HG03521 (cell line): Measurements from ENCODE around the gene GIPC2.

Experiments used
- ATAC-seq: cut with Tn5 transposase; IDR thresholded peaks from one replicate; pipeline ENCODE4 v1.9.1; 2021; ENCODE audit warnings: mild to moderate bottlenecking, moderate library complexity; ENCODE audit not compliant: unreplicated experiment

Gene GIPC2

DNA sequence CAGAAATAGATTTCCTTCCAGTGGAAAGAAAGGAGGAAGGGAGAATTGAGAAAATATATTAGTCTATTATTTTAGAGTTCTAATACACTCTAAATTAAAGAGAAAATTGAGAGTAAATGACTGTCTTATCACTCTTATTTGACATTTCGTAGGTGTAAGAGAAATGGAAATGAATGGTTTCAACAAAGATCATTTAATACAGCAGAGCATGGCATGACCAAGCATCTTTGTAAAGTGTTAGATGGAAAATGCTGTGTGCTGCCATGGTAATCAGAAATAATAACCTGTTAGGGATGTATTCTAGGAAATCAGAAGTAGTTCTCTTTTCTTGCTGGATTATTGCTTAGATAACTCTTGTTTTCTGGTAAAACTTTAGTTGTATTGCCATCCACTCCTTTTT is 90.9 kb downstream of the GIPC2 start:
- no peak for ATAC-seq

DNA sequence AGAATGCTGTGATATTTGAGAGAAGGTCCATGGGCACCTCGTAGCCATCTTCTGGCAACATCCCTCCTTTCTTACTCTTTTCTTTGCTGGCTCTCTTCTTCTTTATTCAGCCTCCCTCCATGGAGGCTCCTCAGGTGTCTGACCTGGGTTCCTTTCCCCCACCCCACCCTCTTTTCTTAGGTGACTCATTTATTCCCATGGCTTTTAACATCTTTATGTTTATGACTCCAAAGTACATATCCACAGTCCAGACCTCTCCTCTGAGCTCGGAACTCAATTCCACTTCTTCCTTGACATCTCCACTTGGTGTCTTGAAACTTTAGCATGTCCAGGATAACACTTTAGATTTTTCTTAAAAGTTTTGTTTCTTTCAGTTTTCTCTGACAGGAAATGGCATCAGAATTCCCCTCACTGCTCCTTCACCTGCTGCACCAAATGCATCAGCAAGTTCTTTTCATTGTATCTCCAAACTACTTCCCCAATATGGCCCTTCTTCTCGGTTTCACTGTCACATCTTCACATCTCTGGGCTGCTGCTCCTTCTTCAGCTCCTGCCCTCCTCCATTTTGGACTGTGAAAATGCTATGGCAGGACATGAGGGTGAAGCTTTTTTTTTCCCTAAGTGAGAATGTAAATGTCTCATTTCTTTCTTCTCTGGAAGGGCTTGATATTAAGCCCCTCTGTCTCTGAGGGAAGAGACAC is 95.9 kb downstream of the GIPC2 start:
- no peak for ATAC-seq

DNA sequence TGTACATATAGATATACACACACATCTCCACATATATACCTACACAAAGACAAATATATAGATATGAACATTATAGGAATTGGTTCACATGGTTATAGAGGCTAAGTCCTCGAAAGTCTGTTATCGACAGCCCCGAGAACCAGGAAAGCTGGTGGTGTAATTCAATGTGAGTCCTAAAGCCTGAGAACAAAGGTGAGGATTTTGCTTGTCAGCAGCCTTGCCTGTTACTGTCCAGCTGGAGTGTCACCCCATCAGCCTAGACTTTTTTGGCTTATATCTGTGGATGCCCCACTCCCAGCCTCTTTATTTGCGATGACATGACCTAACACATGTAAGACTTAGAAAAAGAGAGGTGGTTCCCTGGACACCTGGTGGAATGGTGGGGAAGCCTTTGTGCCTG is 97.0 kb downstream of the GIPC2 start:
- peak; percentile 16 for ATAC-seq

DNA sequence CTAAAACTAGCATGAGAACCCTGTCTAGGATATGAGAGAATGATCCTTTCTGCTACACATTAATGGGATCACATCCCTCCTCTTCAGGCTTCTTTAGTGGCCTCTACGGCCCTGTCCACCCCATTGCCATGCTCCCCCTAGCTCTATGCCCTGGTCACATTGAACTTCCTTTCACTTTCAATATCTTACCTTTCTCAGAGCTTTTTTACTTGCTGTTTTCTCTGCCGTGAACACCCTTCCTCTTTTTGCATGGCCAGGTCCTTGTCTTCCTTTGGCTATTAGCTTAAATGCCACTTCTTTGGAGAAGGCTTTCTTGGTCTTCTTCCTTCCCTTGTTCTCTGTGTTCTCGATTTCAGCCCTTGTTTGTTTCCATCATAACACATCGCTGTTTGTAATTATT is 97.4 kb downstream of the GIPC2 start:
- ATAC-seq: peak; percentile 85

DNA sequence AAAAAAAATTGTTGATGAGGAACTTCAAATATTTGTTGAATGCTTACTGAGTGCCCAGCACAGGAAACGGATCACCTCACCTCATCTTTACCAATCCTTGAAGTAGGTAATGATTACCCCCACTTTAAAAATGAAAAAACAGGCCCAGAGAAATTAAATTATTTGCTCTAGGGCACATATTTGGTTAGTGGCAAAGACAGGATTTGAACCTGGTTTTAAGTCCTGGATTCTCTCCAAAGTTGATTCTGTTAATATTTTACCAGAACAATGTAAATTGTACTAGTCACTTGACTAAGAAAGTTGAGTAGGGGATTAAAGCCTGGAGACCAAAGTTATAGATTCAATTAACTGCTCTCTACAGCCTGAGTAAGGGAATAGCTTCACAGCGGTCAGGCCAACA is 97.9 kb downstream of the GIPC2 start:
- no peak for ATAC-seq

DNA sequence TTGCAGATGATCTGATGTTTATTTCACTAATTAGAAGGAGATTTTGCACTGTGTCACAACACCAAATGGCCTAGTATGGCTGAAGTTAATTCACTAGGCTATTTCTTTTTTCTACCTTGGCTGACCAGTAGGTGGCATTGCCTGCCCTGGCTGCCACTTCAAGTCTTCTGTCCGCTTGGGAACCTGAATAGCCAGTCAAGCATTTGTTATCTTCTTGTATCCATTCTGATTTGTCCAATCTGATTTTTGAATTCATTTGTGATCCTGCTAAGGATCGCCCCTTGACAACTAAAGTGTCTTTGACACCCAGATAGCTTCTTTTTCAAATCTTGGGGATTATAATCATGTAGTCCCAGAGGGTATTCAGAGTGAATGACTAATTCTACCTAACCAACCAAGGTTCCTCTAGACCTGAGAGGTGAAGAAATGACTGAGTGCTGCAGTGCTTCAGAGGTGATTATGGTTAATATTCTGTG is 99.4 kb downstream of the GIPC2 start:
- peak; percentile 72 for ATAC-seq

DNA sequence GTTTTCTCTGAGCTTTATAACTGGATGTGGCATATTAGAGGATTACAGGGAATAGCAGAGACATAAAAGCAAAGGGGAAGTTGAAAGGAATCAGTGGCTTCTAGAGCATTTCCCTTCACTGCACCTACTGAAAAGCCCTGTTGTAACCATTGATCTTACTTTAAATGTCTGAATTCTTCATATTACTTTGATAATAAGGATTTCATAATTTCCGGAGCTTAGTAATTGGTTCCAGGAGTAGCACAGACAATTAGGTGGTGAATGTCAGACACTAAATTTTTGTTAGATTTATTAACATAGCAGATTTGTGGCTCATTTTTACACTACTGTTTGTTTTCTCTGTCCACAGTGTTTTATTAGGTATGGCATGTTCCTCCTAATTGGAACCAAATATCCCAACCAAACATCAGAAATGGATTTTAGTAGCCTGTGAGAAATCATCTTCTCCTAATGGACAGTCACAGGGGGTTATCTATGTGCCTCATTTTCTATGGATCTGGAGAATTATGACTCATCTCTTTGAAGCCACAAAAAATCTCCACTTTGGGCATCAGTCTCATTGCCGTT is 100.5 kb downstream of the GIPC2 start:
- ATAC-seq: no peak

DNA sequence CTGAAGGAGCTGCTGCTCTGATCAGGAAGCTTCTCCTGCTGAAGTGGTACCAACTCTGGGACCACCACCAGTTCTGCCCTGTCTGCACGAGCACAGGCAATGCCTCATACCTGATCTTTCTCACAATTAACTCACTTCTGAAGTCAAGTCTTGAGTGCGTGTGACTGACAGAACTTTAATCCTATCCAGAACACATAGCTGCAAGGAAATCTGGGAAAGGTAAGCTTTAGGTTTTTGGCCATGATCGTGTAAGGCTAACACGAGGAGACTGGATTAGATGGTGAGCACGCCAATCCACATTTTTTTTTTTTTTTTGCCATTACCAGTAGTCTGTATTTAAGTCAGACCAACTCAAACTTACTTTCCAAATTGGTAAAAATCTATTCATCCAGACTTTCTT is 101.3 kb downstream of the GIPC2 start:
- ATAC-seq: no peak

DNA sequence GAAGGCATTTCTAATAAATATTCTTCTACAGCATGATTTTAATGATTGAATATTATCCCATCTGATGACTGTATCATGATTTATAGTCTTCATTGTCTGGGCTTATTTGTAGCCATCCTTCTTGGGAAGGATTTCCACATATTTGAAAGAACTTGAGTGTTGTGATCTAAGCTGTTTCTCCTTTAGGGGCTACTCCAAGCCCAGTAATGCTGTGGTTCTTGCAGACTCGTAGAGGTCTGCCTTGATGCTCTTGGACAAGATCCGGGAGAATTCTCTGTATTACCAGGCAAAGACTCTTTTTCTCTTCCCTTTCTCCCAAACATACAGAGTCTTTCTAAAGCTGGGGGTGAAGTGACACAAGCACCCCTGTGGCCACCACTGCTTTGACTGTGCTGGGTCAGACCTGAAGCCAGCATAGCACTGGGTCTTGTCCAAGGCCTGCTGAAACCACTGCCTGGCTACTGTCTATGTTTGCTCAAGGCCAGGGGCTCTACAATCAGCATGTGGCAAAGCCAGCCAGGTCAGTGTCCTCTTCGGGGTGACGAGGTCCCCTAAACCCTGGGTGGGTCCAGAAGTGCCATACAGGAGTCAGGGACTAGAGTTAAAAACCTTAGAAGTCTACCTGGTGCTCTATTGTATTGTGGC is 107.4 kb downstream of the GIPC2 start:
- ATAC-seq: no peak

DNA sequence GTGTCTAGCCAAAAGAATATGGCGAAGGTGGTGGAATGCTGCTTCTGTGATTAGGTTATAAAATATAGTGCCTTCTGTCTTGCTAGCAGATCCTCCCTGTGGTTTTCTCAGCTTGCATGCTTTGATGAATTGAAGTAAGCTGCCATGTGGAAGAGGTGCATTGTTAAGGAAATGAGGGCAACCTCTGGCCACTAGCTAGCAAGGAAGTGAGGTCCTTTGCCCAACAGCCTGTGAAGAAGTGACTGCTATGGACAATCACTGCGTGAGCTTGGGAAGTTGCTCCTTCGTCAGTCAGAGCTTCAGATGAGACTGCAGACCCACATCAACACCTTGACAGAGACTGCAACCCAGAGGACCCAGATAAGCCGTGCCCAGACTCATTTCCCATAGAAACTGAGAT is 109.4 kb downstream of the GIPC2 start:
- no peak for ATAC-seq

DNA sequence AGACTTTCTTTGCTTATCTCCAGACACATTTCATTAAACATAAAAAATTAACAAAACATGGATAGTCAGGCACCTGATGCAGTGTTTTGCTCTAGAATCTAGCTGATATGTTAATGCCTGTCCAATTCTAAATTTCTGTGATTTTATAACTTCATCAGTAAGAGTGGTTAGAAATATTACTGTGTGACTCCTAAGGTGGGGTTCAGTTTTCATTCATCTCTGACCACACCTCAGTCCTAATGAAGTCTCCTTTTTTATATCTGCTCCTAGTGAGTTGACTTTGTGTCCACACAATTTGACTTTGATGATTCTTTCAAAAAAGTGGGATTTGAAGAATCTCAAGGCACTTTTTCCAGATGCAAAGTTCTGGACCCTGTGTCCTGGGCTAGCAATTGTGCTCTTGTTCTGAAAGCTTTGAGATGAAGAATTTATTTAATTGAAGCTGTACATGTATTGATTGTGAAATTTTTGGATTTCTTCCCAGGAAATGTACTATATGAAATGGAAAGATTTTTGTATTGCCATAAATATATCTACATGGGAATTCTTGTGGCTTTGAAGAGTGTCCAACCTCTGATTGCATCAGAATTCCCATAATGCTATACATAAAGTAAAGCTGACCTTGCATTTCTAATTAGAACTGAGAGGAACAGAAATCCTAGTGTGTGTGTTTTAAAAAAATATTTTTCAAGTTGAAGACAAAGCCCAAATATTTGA is 111.2 kb downstream of the GIPC2 start:
- no peak for ATAC-seq

DNA sequence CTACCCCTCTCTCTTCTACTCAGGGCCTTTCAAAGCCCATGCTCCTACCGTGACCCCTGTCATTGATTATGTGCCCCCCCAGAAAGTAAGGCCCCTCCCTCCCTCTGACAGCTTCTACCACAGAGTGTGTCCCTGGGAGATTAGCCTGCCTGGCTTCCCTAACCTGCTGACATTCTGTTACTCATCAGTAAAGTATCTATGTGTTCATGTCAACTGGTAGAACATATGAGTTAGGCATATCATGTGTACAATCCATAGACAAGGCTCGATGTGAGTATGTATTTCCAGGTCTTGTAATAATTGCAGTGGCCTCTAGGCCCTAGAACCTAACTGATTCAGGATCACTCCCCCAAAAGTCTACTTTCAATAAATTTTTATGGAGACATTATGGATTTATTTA is 120.0 kb downstream of the GIPC2 start:
- ATAC-seq: no peak

DNA sequence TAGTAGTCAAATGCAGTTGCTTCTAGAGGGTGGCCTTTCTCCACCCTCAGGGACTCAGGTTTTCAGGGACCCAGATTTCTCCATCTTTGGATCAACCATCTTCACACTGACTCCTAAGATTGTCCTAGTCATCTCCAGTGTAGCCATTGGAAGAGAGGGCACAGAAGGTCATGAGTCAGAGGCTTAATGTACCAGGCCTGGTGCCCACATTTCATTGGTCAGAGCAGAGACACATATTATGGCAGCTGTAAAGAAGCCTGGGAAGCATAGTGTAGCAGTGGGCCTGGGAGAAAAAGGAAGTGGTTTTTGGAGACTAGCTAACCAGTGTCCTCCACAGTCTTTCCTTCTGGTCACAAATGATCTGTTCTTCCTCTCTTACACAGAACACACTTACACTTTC is 122.5 kb downstream of the GIPC2 start:
- no peak for ATAC-seq

DNA sequence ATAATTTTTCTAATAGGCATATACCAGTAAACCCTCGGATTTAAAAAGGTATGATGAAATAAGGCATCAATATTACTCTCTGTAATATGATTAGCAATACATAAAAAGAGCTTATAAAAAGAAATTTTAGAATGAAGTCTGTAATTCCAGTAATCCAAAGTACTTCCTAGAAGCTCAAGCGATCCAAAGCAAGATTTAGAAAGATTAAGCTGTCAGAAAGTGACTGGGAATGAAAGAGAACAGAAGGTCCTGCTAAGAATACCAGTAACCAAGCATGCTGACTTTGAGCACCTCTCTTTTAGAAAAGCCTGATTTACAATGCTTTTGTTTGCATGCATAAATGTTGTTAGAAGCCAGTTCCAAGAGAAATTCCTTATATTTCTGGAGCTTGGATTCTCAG is 125.1 kb downstream of the GIPC2 start:
- ATAC-seq: no peak

DNA sequence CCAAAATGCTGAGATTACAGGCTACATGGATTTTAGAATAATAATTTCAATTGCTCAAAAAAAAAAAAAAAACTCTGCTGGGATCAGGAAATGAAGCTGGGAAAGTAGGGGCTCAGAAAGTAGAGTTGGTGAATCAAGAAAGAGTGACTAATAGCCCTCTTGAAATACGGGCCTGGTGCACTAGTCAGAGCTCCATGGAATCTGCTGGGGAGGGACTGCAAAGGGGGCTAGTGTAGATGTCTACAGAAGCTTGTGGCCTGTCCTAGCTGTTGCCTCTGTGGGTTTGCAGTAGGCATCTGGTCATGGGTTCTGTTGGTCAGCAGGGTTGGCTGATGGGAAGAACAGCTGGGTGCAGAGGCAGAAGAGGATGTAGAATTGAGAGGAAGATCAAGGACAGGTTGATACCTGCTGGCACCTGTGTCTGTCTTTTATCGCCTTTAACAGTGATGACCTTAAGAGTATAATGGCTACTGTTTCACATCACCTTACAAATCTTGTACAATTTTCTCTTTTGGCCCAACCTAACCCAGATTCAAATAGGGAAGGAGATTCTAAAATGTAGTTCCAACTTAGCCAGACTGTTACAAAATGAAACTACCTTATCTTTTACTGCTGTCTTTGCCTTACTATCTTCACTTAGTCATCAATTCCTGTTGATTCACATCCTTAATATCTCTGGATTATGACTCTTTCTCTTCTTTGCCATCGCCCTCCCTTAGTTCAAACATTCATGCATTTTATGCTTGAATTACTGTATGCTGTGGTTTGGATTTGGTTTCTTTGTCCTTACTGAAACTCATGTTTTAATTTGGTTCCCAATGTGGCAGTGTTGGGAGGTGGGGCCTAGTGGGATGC is 126.2 kb downstream of the GIPC2 start:
- no peak for ATAC-seq

DNA sequence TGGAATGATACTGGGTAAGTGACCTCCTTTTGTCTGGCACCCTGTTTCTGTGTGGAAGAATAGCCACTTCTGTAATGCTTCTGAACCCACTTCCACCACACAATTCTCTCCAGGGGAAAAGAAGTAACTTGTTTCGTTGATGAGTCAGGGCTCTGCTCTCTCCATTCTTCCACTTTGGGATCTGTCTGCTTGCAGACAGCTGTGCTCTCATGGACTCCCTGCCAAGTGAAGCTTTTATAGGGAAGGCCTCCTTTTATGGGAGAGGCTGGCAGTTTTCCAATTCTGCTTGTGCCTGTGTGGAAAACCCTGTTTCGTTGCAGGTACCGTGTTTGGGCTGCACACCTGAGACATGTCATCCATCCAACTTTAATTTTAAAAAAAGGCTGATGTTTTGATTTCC is 130.7 kb downstream of the GIPC2 start:
- no peak for ATAC-seq

DNA sequence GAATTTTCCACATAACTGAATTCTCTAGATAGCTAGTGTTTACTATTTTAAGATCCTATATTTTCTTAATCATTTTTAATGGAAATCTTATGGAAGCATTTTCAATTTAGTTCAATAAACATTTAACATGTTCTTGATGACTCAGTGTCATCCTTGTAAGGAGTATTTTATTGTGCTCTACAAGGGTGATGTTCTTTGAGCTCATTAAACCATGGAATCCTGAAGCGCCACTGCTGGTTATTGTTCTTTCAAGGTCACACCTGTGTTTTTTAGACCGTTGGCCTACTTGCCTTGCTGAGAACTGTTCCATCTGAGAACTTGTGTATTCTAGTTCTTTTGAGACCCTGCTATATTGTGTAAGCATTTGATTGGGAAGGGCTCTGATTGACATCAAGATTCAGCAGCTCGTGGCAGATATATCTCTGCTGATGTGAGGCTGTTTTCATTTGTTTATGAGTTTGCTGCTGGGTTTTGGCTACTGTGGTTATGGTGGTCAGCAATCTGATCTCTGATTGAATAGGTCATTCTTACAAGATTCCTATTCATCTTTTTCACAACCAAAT is 132.0 kb downstream of the GIPC2 start:
- no peak for ATAC-seq

DNA sequence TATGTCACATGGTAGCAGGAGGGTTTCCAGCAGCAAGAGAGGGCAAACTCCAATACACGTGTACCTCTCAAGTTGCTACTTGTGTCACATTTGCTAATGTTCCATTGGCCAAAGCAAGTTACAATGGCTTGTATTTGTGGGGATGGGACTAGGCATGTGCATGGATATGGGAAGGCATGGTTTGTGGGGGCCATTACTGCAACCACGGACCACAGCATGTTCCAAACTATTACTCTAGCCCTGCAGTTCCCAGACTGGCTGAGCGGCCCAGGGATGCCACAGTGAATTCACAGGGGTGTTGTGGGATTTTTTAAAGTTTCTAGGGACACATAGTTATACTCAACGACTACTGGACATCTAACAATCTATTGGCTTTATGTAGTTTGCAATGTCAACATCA is 133.1 kb downstream of the GIPC2 start:
- no peak for ATAC-seq

DNA sequence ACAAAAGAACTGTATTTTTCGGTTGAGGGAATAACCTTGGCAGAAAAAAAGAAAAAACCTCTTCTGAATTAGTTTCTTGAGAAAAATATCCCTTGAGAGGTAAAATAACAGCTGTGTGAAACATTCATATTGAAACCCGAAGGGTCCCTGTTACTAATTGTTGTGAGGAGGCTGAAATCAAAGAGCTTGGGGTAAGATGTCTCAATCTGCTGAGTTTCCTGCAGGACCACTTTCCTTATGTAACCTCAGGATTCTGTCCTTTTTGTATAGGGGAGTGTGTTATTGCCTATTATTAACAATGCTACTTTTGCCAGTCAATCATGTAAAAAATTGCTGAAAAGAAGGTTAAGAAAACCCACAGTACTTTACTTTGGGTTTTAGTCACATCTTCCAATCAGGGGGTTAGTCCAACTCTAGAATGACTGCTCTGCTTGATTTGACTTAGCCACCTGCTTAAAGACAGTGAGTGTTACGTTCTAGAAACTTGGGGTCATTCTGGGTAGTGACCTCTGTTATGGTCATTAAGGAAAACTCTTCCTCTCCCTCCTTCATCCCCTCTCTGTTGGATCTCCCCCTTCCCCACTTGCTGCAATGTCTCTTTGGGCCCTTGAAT is 138.8 kb downstream of the GIPC2 start:
- no peak for ATAC-seq
